ENCODE data around the gene DTNA.

DNA sequence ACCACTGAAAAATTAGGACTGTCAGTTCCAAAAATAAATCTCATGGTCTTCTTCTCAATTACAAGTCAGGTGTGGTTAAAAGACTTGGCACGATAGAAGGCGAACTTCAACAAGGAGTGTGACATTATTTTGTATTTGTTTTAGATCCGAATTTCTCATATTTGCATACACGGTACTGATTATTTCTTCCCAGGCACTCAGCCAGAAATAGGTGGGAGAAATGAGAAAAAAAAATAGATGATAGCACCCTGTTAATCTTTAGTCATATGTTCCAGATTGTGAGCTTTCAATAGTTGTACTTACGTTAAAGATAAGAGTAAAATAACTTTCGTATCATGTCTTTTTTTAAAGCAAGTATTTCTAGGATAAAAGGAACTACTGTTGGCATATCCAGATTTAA lies 106.1 kb downstream of the DTNA start:
- TF ChIP-seq, protein P1, sequence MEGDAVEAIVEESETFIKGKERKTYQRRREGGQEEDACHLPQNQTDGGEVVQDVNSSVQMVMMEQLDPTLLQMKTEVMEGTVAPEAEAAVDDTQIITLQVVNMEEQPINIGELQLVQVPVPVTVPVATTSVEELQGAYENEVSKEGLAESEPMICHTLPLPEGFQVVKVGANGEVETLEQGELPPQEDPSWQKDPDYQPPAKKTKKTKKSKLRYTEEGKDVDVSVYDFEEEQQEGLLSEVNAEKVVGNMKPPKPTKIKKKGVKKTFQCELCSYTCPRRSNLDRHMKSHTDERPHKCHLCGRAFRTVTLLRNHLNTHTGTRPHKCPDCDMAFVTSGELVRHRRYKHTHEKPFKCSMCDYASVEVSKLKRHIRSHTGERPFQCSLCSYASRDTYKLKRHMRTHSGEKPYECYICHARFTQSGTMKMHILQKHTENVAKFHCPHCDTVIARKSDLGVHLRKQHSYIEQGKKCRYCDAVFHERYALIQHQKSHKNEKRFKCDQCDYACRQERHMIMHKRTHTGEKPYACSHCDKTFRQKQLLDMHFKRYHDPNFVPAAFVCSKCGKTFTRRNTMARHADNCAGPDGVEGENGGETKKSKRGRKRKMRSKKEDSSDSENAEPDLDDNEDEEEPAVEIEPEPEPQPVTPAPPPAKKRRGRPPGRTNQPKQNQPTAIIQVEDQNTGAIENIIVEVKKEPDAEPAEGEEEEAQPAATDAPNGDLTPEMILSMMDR (IDR thresholded peaks at IDR 0.05), result no peak
- no peak for TF ChIP-seq POLR2A (IDR thresholded peaks at IDR 0.05)

Data from thyroid gland (tissue), 4 donors.